Measurements from ENCODE around the gene ARAP1. TPM values are rescaled to one million over a fixed set of nuclear protein-coding genes. Genes with fewer than 3 reads are reported as not detected.

The ARAP1 gene
- polyA plus RNA-seq, 3 donors: 48.7 to 487 (median 79.0) TPM

DNA sequence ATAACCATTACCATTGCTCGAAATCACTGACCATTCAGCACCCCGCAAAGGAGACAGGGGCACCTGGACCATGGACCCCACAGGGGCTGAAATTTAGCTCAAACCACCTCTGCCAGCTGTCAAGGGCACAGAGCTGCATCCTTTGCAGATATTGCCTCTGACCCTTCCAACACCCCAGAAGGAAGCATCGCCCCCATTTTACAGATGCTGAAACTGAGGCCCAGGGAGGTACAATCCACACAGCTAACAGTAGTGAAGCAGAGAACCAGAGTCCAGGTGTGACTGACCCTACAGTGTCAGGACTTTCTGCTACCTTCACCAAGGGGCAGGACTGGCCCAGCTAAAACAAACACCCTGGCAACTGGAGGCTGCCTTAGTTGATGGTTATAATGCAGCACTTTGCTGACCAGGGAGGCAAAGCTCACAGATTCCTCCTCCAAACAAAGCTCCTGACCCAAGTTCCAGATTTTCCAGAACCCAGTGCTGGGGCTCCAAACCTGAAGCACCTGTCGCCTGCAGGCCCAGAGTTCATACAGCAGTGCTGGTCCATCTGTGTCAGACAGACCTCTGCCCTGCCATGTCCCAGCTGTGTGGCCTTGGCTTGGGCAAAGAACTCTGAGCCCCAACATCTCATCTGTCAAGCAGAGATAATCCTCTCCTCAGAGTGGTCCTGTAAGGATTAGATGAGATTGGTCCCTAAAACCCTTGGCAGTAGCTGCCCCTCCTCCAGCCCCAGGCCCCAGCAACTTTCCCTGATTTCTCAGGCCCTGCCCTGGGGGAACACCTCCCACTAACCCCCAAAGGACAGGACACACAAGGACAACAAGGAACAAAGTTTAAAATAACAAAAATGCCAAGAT, 15.2 kb upstream of the ARAP1 start:
- intact Hi-C loops (cut with micrococcal nuclease): no loop called here
- H3K27ac ChIP-seq (ENCODE audit: low read depth in 1 of 2, low read length in 2 of 2): no peak overlapping the region
- H3K27ac Mint-ChIP-seq: no peak overlapping the region
- no peaks in the 10 kb centered on the region for H3K27me3 ChIP-seq (ENCODE audit: control insufficient read depth in 2 of 2, insufficient read depth in 2 of 2, low read length in 2 of 2)
- peaks cover 4 to 9% (median 5%) of the 10 kb centered on the region in 3 donors for H3K27me3 Mint-ChIP-seq (ENCODE audit: low read depth in 3 of 3)
- TF ChIP-seq, protein P1, sequence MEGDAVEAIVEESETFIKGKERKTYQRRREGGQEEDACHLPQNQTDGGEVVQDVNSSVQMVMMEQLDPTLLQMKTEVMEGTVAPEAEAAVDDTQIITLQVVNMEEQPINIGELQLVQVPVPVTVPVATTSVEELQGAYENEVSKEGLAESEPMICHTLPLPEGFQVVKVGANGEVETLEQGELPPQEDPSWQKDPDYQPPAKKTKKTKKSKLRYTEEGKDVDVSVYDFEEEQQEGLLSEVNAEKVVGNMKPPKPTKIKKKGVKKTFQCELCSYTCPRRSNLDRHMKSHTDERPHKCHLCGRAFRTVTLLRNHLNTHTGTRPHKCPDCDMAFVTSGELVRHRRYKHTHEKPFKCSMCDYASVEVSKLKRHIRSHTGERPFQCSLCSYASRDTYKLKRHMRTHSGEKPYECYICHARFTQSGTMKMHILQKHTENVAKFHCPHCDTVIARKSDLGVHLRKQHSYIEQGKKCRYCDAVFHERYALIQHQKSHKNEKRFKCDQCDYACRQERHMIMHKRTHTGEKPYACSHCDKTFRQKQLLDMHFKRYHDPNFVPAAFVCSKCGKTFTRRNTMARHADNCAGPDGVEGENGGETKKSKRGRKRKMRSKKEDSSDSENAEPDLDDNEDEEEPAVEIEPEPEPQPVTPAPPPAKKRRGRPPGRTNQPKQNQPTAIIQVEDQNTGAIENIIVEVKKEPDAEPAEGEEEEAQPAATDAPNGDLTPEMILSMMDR (IDR thresholded peaks at IDR 0.05): no peak
- H3K4me2 ChIP-seq (replicated peaks; ENCODE audit: extremely low read depth, low read length, poor library complexity, severe bottlenecking): no peak overlapping the region
- 100% methylated on average over 3 of the region's 4 CpGs for WGBS (ENCODE audit: insufficient coverage)
- peaks cover 8% of the 10 kb centered on the region for H3K4me1 Mint-ChIP-seq
- DNase-seq: no peak
- H3K4me3 Mint-ChIP-seq: no peak overlapping the region
- H3K4me1 ChIP-seq (ENCODE audit: control insufficient read depth in 1 of 2, insufficient read depth in 2 of 2, low read length in 2 of 2): peaks cover 0 to 9% of the 10 kb centered on the region in 2 donors
- H3K36me3 Mint-ChIP-seq: no peaks in the 10 kb centered on the region
- no peaks in the 10 kb centered on the region for H3K36me3 ChIP-seq (replicated peaks in 1 of 2; ENCODE audit: control insufficient read depth in 1 of 2, insufficient read depth in 2 of 2, low read length in 2 of 2)
- H3K9me3 Mint-ChIP-seq: no peaks in the 10 kb centered on the region
- H3K4me3 ChIP-seq (replicated peaks in 1 of 3; ENCODE audit: low read depth in 2 of 3, low read length in 3 of 3): no peak overlapping the region
- H3K9me3 ChIP-seq (replicated peaks in 1 of 2; ENCODE audit: control insufficient read depth in 1 of 2, insufficient read depth in 1 of 2, low read length in 2 of 2): no peaks in the 10 kb centered on the region
- no peak overlapping the region for H3K9ac ChIP-seq (ENCODE audit: insufficient read depth, low read length, poor library complexity, severe bottlenecking)
- no peaks in the 10 kb centered on the region for H3K79me2 ChIP-seq (ENCODE audit: insufficient read depth, low read length)
- no peak overlapping the region for H2AFZ ChIP-seq (ENCODE audit: insufficient read depth, low read depth, low read length, poor library complexity, severe bottlenecking)
- no peaks in the 10 kb centered on the region for H4K20me1 ChIP-seq (ENCODE audit: insufficient read depth, low read length)

DNA sequence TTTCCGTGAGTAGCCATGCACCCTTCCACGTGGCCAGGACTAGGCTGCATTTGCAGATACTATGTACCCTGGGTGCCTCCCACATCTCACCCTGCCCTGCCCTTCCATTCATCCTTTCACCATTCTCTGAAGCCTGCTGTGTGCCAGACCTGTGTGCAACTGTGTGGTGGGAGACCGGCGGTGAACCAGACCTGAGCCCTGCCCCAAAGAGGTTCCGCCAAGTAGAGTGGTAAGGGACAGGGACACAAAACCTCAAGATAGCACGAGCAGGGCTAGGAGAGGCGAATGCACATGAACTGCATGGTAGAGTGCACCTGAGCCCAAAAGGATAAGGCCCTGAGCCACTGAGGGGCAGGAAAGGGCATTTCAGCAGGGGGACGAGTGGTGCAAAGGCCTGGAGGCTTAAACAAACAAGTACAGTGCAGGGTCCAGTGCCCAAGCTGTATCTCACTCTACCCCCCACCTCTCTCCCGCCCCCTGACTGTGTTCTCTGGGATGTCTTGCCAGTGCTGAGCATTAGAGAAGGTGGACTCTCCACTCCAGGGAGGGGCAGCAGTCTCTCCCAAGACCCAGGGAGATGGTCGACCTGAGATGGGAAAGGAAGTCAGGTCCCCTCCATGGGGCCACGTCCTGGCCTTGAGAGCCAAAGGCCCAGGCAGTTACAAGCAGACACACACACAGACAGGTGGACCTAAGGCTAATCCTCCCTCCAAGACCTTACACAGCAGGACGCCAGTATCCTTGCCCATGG, 14.1 kb upstream of the ARAP1 start:
- H3K27me3 ChIP-seq (ENCODE audit: control insufficient read depth in 2 of 2, insufficient read depth in 2 of 2, low read length in 2 of 2): no peaks in the 10 kb centered on the region
- H3K4me1 ChIP-seq (ENCODE audit: control insufficient read depth in 1 of 2, insufficient read depth in 2 of 2, low read length in 2 of 2): peaks cover 0 to 9% of the 10 kb centered on the region in 2 donors
- no peaks in the 10 kb centered on the region for H4K20me1 ChIP-seq (ENCODE audit: insufficient read depth, low read length)
- Mint-ChIP-seq H3K27me3 (ENCODE audit: low read depth in 3 of 3) (peaks cover 3 to 6% (median 5%) of the 10 kb centered on the region in 3 donors), H3K9me3 (no peaks in the 10 kb centered on the region), H3K27ac (no peak overlapping the region), H3K4me3 (no peak overlapping the region), H3K4me1 (peaks cover 8% of the 10 kb centered on the region), H3K36me3 (peaks cover 0 to 3% of the 10 kb centered on the region in 2 donors)
- no peak overlapping the region for H3K4me2 ChIP-seq (replicated peaks; ENCODE audit: extremely low read depth, low read length, poor library complexity, severe bottlenecking)
- WGBS (ENCODE audit: insufficient coverage): 95% methylated on average over 9 of the region's 12 CpGs
- H3K27ac ChIP-seq (ENCODE audit: low read depth in 1 of 2, low read length in 2 of 2): no peak overlapping the region
- TF ChIP-seq, protein P1 (IDR thresholded peaks at IDR 0.05): no peak
- H3K79me2 ChIP-seq (ENCODE audit: insufficient read depth, low read length): no peaks in the 10 kb centered on the region
- H2AFZ ChIP-seq (ENCODE audit: insufficient read depth, low read depth, low read length, poor library complexity, severe bottlenecking): no peak overlapping the region
- H3K36me3 ChIP-seq (replicated peaks in 1 of 2; ENCODE audit: control insufficient read depth in 1 of 2, insufficient read depth in 2 of 2, low read length in 2 of 2): no peaks in the 10 kb centered on the region
- no peak overlapping the region for H3K4me3 ChIP-seq (replicated peaks in 1 of 3; ENCODE audit: low read depth in 2 of 3, low read length in 3 of 3)
- DNase-seq: no peak
- H3K9ac ChIP-seq (ENCODE audit: insufficient read depth, low read length, poor library complexity, severe bottlenecking): no peak overlapping the region
- H3K9me3 ChIP-seq (replicated peaks in 1 of 2; ENCODE audit: control insufficient read depth in 1 of 2, insufficient read depth in 1 of 2, low read length in 2 of 2): no peaks in the 10 kb centered on the region
- intact Hi-C loops (cut with micrococcal nuclease): no loop called here
